ENCODE data around the gene TEX52.

TEX52 gene

DNA sequence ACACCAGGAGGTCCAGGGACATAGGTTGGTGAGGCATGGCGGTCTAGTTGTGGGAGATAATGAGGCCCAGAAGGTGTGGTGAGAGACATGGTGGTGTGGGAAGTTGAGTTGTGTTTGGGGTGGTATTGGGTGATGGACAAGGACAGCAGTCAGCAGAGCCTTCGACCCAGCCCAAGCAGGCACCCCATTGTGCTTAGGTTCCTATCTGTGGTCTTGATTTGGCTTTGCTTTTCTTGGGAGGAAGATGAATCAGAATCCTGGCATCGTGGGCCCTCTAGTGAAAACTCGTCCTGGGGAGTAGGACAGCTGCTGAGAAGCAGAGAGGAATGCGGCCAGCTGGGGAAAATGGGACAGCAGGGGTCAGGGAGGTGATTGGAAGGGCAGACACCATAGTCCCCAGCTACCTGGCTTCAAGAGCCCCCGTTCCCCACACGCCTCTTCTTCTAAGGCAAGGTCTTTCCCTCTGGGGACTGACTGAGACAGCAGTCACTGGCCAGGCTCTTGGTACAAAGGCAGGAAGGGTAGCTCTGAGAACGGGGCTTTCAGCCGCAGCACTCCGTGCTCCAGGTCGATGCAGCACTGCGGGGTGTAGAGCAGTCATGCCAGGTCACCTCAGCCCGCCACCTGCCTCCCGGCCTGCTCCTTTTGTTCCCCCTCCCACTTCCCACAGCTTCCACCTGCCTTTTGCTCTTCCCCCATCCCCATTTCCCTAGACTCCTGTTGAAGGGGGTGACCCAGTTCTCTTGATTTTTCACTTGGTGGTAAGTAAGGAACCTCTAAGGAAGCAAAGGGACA is 29.9 kb downstream of the TEX52 start:
- TF ChIP-seq, protein P1, sequence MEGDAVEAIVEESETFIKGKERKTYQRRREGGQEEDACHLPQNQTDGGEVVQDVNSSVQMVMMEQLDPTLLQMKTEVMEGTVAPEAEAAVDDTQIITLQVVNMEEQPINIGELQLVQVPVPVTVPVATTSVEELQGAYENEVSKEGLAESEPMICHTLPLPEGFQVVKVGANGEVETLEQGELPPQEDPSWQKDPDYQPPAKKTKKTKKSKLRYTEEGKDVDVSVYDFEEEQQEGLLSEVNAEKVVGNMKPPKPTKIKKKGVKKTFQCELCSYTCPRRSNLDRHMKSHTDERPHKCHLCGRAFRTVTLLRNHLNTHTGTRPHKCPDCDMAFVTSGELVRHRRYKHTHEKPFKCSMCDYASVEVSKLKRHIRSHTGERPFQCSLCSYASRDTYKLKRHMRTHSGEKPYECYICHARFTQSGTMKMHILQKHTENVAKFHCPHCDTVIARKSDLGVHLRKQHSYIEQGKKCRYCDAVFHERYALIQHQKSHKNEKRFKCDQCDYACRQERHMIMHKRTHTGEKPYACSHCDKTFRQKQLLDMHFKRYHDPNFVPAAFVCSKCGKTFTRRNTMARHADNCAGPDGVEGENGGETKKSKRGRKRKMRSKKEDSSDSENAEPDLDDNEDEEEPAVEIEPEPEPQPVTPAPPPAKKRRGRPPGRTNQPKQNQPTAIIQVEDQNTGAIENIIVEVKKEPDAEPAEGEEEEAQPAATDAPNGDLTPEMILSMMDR (IDR thresholded peaks at IDR 0.05; ENCODE audit: low read depth, low read length), result no peak
- DNase-seq (ENCODE audit: low read depth, low spot score), result peak; percentile 43
- no peak overlapping the region for H3K4me3 ChIP-seq (ENCODE audit: low read depth, low read length)
- in situ Hi-C loops (cut with HindIII; ENCODE audit: low sequenced_read_pairs), result no loop called here

DNA sequence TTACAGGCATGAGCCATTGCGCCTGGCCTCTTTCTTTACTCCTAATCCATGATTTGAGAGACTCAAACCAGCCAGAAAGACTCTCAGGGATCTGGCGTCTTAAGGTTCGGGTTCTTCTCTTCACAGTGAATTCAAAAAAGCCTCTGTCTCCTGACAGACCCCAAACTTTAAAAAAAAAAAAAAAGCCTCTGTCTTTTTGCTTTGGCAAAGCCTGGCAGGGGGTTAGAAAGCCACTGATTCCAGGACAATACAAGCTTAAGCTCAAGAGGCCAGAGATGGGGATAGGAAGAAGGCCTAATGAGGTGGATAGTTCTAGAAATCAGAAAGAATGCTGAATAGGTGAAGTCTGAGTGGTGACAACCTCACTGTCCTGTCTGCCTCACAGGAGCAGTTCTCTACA is 30.8 kb downstream of the TEX52 start:
- TF ChIP-seq, protein P1 (IDR thresholded peaks at IDR 0.05; ENCODE audit: low read depth, low read length), result no peak

DNA sequence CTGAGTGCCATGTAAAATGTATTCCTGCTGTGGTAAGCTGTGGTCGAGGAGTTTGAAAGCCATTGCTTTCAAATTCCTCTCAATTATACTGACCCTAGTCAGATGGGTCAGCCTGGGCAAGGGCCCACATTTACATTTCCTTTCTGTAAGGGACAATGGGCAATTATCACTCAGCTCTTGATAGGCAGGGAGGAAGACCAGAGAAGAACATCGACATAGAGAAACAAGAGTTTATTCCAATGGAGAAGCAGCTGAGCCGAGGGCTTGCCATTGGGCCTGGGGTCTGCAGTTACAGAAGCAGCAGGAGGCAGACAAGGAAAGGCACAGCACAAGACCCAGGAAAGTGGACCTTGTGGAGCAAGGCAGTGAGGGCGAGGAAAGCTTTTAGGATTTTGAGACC is 31.7 kb downstream of the TEX52 start:
- TF ChIP-seq, protein P1 (IDR thresholded peaks at IDR 0.05; ENCODE audit: low read depth, low read length), result no peak
- no peak for DNase-seq (ENCODE audit: low read depth, low spot score)
- in situ Hi-C loops (cut with HindIII; ENCODE audit: low sequenced_read_pairs), result no loop called here
- H3K4me3 ChIP-seq (ENCODE audit: low read depth, low read length), result no peak overlapping the region

More for the DNA sequence above, 30.8 kb downstream of the TEX52 start:
- H3K4me3 ChIP-seq (ENCODE audit: low read depth, low read length), result no peak overlapping the region
- in situ Hi-C loops (cut with HindIII; ENCODE audit: low sequenced_read_pairs), result no loop called here
- DNase-seq (ENCODE audit: low read depth, low spot score), result no peak

DNA sequence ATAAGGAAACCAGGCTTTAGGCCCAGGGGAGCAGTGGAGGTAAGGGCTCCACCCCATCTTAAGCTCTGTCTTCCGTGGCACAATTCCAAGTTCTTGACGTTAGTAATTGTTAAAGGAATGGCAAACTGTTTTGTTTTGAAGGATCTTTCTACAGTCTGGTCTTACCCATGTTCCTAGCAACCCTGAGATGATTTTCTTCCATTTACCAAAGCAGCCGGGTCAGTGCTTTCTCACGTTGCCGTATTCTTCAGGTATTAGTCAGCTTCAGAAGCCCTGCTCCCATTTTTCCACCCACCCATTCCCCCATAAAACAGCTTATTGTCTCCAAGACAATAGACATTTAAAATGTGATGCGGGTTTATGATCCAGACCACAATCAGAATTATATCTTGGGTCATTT is 32.3 kb downstream of the TEX52 start:
- no peak overlapping the region for H3K4me3 ChIP-seq (ENCODE audit: low read depth, low read length)
- no peak for DNase-seq (ENCODE audit: low read depth, low spot score)
- TF ChIP-seq, protein P1 (IDR thresholded peaks at IDR 0.05; ENCODE audit: low read depth, low read length), result no peak
- in situ Hi-C loops (cut with HindIII; ENCODE audit: low sequenced_read_pairs), result no loop called here

DNA sequence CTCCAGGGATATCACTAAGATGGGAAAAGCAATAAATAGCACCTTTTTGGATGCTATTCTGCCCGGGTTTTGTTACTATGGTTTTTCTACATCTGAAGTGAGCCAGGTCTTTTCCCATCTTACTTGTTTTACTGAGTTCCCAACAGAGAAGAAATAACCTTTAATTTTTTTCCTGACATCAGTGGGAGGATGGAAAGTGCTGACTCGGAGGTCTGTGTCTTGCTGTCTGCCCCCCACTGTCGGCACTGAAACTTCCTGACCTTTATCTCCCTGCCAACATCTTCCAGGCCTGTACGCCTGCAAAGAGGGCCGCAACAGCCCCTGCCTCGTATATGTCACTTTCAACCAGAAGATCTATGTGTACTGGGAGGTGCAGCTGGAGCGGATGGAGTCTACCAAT is 33.4 kb downstream of the TEX52 start:
- in situ Hi-C loops (cut with HindIII; ENCODE audit: low sequenced_read_pairs), result no loop called here
- TF ChIP-seq, protein P1 (IDR thresholded peaks at IDR 0.05; ENCODE audit: low read depth, low read length), result no peak
- no peak for DNase-seq (ENCODE audit: low read depth, low spot score)
- no peak overlapping the region for H3K4me3 ChIP-seq (ENCODE audit: low read depth, low read length)

DNA sequence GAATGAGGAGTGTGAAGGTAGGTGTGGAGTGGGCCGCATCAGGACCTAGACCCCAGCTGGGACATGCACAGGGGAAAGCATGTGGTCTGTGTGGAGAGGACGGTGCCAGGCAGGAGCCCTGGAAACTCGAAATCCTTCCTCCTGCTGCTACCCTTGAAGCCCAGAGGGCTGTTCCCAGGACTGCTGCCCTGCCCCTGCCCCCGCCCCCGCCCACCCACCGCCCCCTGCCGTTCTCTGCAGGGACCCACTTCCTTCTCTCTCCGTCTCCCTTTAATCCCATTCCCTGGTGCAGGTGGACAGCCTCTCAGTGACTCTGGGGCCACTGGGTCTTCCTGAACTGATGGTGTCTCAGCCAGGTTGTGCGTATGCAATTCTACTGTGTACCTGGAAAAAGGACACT is 36.4 kb downstream of the TEX52 start:
- no peak for DNase-seq (ENCODE audit: low read depth, low spot score)
- TF ChIP-seq, protein P1 (IDR thresholded peaks at IDR 0.05; ENCODE audit: low read depth, low read length), result no peak
- H3K4me3 ChIP-seq (ENCODE audit: low read depth, low read length), result no peak overlapping the region
- in situ Hi-C loops (cut with HindIII; ENCODE audit: low sequenced_read_pairs), result no loop called here
